ENCODE results near the gene PTPRCAP. TPM values are rescaled to one million over a fixed set of nuclear protein-coding genes. Genes with fewer than 3 reads are reported as not detected.
A peak's percentile ranks its signal among the peaks of the same experiment; 100 is the strongest.

The PTPRCAP gene
- total RNA-seq, 2 experiments from 2014 or later = 328 to 389 TPM

- Mint-ChIP-seq H3K4me1 (peaks cover 46% of the 10 kb centered on the region), H3K27ac (no peak overlapping the region), H3K4me3 (no peak overlapping the region), H3K27me3 (peaks cover 3% of the 10 kb centered on the region), H3K36me3 (ENCODE audit: low read depth) (no peaks in the 10 kb centered on the region), H3K9me3 (no peaks in the 10 kb centered on the region)
- no peak for DNase-seq
- ChIA-PET POLR2A (interaction anchor here (0.7 kb wide), 1 partner anchor 1397 kb away, joined by 4 read pairs; no protein-coding TSS in a partner anchor), CTCF (interaction anchor here (0.7 to 1.1 kb wide), 5 partner anchors 10 to 391 kb away, joined by 3 to 4 read pairs (median 3); partner anchors contain the start of gene PTPRCAP)
Observed at GRCh38 chr11:67449116-67449844, 11.8 kb upstream of the PTPRCAP start.

GRCh38 chr11:67448220-67448609 lies 10.7 kb upstream of the PTPRCAP start:
- Mint-ChIP-seq H3K27ac (no peak overlapping the region), H3K27me3 (peaks cover 3% of the 10 kb centered on the region), H3K9me3 (no peaks in the 10 kb centered on the region), H3K4me1 (peaks cover 52% of the 10 kb centered on the region), H3K36me3 (ENCODE audit: low read depth) (no peaks in the 10 kb centered on the region), H3K4me3 (no peak overlapping the region)
- ChIA-PET POLR2A (interaction anchor here (0.6 kb wide), 1 partner anchor 45 kb away, joined by 3 read pairs; no protein-coding TSS in a partner anchor), CTCF (interaction anchor here (1.5 kb wide), 2 partner anchors 43 to 47 kb away, joined by 4 to 6 read pairs; partner anchors contain the start of gene PPP1CA)
- DNase-seq = no peak

- peaks cover 76% of the 10 kb centered on the region for H3K4me1 Mint-ChIP-seq
- no peaks in the 10 kb centered on the region for H3K9me3 Mint-ChIP-seq
- H3K36me3 Mint-ChIP-seq (ENCODE audit: low read depth) = peaks cover 2% of the 10 kb centered on the region
- POLR2A ChIA-PET = no interaction called here
- peak overlapping the region; percentile 69 for H3K4me3 Mint-ChIP-seq
- peaks cover 3% of the 10 kb centered on the region for H3K27me3 Mint-ChIP-seq
- peak overlapping the region; percentile 91 for H3K27ac Mint-ChIP-seq
- CTCF ChIA-PET = no interaction called here
- DNase-seq = no peak
Observed at GRCh38 chr11:67445515-67445914, 8.0 kb upstream of the PTPRCAP start.

DNA sequence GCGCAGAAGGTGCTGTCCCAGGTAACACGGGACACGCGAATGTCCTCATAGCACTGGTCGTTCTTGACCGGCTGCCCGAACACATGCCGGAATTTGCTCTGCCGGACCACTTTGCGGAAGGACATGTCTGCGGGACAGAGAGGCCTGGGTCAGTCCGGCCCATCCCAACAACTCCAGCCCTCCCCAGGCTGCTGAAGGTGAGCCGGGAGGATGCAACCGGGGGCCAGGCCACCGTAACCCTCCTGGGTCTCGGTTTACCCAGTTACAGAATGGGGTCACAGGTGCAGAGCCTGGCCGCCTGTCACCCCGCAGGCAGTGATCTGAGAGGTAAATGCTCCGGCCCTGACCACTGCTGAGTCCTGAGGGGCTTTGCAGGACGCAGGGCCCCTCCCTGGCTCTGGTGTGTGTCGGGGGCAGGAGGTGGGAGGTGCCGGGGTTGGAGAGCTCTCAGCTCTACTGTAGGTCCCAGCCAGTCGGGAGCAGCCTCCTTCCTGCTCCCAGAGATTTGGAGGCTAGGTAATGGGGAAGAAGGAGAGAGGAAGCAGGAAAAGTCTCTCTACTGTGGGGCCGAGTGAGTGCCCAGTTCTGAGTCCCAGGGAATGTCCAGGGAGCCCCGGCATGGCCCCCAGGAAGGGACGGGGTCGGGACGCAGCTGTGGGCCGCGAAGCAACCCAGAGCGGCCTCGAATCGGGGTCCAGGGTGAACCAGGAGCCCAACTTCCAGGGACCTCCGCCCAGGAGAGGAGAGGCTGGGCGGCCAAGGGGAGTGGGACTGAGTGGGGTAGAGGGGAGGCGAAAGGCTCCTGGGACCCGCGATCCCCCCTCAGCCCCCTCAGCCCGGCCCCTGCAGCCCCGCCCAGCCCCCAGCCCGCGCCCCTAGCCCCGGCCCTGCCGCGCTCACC lies 5.3 kb upstream of the PTPRCAP start:
- peak overlapping the region; percentile 80 for H3K27ac Mint-ChIP-seq
- peaks cover 22% of the 10 kb centered on the region for H3K36me3 Mint-ChIP-seq (ENCODE audit: low read depth)
- no peak for DNase-seq
- no peaks in the 10 kb centered on the region for H3K27me3 Mint-ChIP-seq
- POLR2A ChIA-PET = no interaction called here
- peak overlapping the region; percentile 62 for H3K4me3 Mint-ChIP-seq
- peaks cover 80% of the 10 kb centered on the region for H3K4me1 Mint-ChIP-seq
- H3K9me3 Mint-ChIP-seq = no peaks in the 10 kb centered on the region
- CTCF ChIA-PET = interaction anchor here (1.2 kb wide), 1 partner anchor 13 kb away, joined by 10 read pairs; no protein-coding TSS in a partner anchor

DNA sequence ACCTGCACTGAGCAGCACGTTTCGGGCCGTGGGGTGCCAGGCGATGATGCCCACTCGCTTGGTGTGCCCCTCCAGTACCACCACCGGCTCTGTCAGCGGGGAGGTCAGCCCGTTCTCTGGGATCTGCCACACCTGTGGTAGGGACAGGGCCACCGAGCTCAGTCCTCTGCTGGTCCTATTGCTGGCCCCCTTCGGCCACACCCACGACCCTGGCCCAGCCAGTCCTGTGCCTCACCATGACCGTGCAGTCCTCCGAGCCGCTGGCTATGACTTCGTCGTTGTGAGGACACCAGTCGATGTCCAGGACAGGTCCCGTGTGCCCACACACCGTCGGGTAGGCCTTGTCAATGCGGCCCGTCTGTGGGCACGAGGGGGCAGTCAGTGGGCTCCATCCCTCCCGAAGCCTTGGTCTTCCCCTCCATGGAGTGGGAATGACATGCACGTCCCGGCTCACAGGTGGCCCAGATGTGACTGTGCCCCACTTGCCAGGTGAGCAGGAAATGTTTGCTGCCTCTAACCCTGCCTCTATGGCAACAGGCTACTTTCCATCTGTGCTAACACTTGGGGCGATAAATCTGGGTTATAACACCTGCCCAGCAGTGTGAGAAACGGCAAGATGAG lies 4.4 kb upstream of the PTPRCAP start:
- POLR2A ChIA-PET = no interaction called here
- Mint-ChIP-seq H3K27me3 (no peaks in the 10 kb centered on the region), H3K4me1 (peaks cover 72% of the 10 kb centered on the region), H3K9me3 (no peaks in the 10 kb centered on the region), H3K36me3 (ENCODE audit: low read depth) (peaks cover 28% of the 10 kb centered on the region), H3K27ac (peak overlapping the region; percentile 94), H3K4me3 (peak overlapping the region; percentile 1)
- CTCF ChIA-PET = interaction anchor here (0.9 to 1.0 kb wide), 2 partner anchors 16 to 35 kb away, joined by 3 read pairs; no protein-coding TSS in a partner anchor
- no peak for DNase-seq

DNA sequence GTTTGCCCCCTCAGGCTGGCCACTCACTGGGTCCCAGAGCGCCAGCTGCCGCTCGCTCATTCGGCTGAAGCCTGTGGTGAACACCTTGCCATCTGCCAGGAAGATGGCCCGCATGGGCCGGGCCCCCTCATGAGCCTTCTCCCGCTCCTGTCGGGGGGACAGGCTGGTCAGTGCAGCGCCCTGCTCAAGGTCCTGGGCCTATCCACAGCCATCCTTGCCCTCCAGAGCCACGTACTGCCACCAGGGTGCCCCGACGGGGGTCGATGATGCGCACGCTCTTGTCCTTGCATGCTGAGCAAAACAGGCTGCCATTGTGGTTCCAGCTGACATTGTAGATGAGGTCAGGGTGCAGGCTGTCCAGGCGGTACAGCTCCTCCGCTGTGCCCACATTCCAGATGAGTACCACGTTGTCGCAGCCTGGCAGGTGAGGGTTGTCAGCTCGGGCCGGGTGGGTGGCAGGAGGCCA lies 3.6 kb upstream of the PTPRCAP start:
- Mint-ChIP-seq H3K4me3 (peak overlapping the region; percentile 98), H3K27me3 (no peaks in the 10 kb centered on the region), H3K27ac (peak overlapping the region; percentile 94), H3K4me1 (peaks cover 69% of the 10 kb centered on the region), H3K36me3 (ENCODE audit: low read depth) (peaks cover 34% of the 10 kb centered on the region), H3K9me3 (no peaks in the 10 kb centered on the region)
- DNase-seq = no peak
- ChIA-PET POLR2A (no interaction called here), CTCF (interaction anchor here (0.9 to 1.0 kb wide), 3 partner anchors 17 to 47 kb away, joined by 3 read pairs; no protein-coding TSS in a partner anchor)

GRCh38 chr11:67440229-67441097 lies 3.0 kb upstream of the PTPRCAP start:
- POLR2A ChIA-PET = no interaction called here
- H3K4me1 Mint-ChIP-seq = peaks cover 65% of the 10 kb centered on the region
- DNase-seq = peak; percentile 53
- H3K27ac Mint-ChIP-seq = peak overlapping the region; percentile 94
- H3K4me3 Mint-ChIP-seq = peak overlapping the region; percentile 98
- no peaks in the 10 kb centered on the region for H3K9me3 Mint-ChIP-seq
- CTCF ChIA-PET = interaction anchor here (0.9 to 4.2 kb wide), 4 partner anchors 18 to 48 kb away, joined by 3 to 29 read pairs (median 3); partner anchors contain the start of gene PPP1CA
- H3K36me3 Mint-ChIP-seq (ENCODE audit: low read depth) = peaks cover 39% of the 10 kb centered on the region
- H3K27me3 Mint-ChIP-seq = no peaks in the 10 kb centered on the region

DNA sequence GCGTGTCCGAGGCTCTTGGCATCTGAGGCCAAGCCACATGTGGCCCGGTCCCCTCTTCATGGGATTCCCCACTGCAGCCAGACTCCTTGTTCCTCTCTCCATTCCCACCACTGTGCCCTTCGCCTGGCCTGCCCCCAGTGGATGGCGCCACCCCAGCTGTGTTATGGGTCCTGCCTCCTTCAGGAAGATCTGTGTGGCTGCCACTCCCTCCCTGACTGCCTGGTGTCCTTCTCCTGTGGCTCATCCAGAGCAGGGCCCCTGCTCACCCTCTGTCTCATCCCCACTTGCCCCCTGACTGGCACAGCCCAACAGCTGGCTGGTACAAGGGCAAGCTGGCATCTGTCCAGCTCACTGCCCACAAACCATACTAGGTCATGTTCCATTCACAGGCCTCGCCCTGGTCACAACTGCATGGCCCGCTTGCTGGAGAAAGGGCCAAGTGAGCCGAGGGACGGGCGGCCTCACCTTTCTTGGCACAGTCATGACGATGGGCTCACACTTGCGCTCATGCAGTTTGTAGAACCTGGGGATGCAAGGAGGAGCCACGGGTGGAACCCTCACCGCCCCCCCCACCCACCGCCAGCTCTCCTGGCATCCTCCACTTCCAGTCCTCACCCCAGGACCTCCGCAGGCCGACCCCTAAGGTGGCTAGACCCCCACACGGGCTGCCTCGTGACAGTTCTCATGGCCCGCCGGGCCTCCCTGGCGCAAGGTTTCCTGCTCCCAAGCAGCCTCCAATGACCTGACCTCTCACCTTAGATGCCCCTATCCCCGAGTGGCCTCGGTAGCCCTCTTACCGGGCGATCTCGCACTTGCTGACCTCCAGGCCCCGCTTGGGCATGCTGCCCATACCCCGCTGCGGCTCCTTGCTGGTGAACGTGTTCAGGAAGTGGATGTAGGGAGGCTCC lies 2.1 kb upstream of the PTPRCAP start:
- ChIA-PET POLR2A (interaction anchor here (0.6 to 1.3 kb wide), 3 partner anchors 31 to 152 kb away, joined by 3 to 4 read pairs (median 3); partner anchors contain the start of gene RAD9A), CTCF (interaction anchor here (0.7 to 4.2 kb wide), 13 partner anchors 10 to 93 kb away, joined by 3 to 29 read pairs (median 5); partner anchors contain the start of genes PITPNM1, PPP1CA and RPS6KB2)
- DNase-seq = peak; percentile 48
- Mint-ChIP-seq H3K27me3 (no peaks in the 10 kb centered on the region), H3K4me1 (peaks cover 61% of the 10 kb centered on the region), H3K9me3 (no peaks in the 10 kb centered on the region), H3K36me3 (ENCODE audit: low read depth) (peaks cover 43% of the 10 kb centered on the region), H3K4me3 (peak overlapping the region; percentile 98), H3K27ac (peak overlapping the region; percentile 94)

- DNase-seq = peak; percentile 85
- peak overlapping the region; percentile 94 for H3K27ac Mint-ChIP-seq
- peaks cover 51% of the 10 kb centered on the region for H3K36me3 Mint-ChIP-seq (ENCODE audit: low read depth)
- H3K27me3 Mint-ChIP-seq = no peaks in the 10 kb centered on the region
- ChIA-PET CTCF (interaction anchor here (1.1 to 4.2 kb wide), 15 partner anchors 10 to 67 kb away, joined by 3 to 29 read pairs (median 5); partner anchors contain the start of genes CABP4, PITPNM1, PPP1CA and RPS6KB2), POLR2A (interaction anchor here (0.6 to 2.9 kb wide), 7 partner anchors 18 to 46 kb away, joined by 3 to 18 read pairs (median 7); partner anchors contain the start of genes AIP, PPP1CA, RAD9A and TBC1D10C)
- no peaks in the 10 kb centered on the region for H3K9me3 Mint-ChIP-seq
- peak overlapping the region; percentile 98 for H3K4me3 Mint-ChIP-seq
- peaks cover 62% of the 10 kb centered on the region for H3K4me1 Mint-ChIP-seq
Observed at GRCh38 chr11:67438158-67438902, 848 bp upstream of the PTPRCAP start.

DNA sequence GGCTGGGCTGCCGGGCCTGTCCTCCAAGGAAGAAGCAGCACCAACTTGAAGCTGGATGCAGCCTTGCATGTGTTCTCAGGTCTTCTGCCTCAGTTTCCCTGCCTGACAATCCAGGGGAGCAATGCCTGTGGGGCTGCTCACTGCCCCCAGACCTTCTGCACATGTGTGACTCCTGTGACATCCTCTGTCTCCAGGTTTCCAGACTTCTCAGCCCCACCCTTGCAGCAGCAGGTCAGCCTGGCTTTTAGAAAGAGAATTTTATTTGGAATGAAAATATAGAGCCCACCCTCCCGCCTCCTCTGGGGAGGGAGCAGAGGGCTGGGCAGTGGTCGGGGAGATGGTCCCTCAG lies 301 bp upstream of the PTPRCAP start:
- H3K36me3 Mint-ChIP-seq (ENCODE audit: low read depth) = peaks cover 57% of the 10 kb centered on the region
- H3K9me3 Mint-ChIP-seq = no peaks in the 10 kb centered on the region

More for the DNA sequence above, 301 bp upstream of the PTPRCAP start:
- ChIA-PET POLR2A (interaction anchor here (0.6 to 2.9 kb wide), 6 partner anchors 18 to 45 kb away, joined by 3 to 18 read pairs (median 7); partner anchors contain the start of genes AIP, PPP1CA and TBC1D10C), CTCF (interaction anchor here (0.6 to 4.2 kb wide), 15 partner anchors 10 to 385 kb away, joined by 3 to 29 read pairs (median 5); partner anchors contain the start of genes CABP4, PPP1CA and RPS6KB2)
- no peak for DNase-seq
- Mint-ChIP-seq H3K27me3 (no peaks in the 10 kb centered on the region), H3K4me3 (peak overlapping the region; percentile 98), H3K27ac (peak overlapping the region; percentile 94), H3K4me1 (peaks cover 63% of the 10 kb centered on the region)

Measured in activated CD4-positive, alpha-beta T cell treated with anti-CD3 and anti-CD28 coated beads, Interleukin-2, amount 10 ng/mL, durations not matched to agents 7 days and 5 days (primary cell).